Umbilical cord (tissue), 2 donors: ENCODE data around the gene MAGEL2. TPM values are rescaled to one million over a fixed set of nuclear protein-coding genes. Genes with fewer than 3 reads are reported as not detected.
A peak's percentile ranks its signal among the peaks of the same experiment; 100 is the strongest.

Experiments
- DNase-seq: peaks from one replicate; pipeline ENCODE4 v3.0.0-alpha.2; 2015; ENCODE audit warnings: low spot score
- total RNA-seq: library from RNA; depleted of rRNA; stranded (reverse); fragments of >200 nt; gene quantifications from one replicate; pipeline ENCODE4 v1.2.3, GENCODE V29; 2014; ENCODE audit warnings: low replicate concordance; ENCODE audit not compliant: insufficient read depth

MAGEL2 gene
- total RNA-seq, result 8.2 TPM

GRCh38 chr15:23647421-23648370, at the start of gene MAGEL2:
Gene MAGEL2 (minus strand): TSS chr15:23647867. CDS start chr15:23647742, 125 bp downstream.
- peak; percentile 76 for DNase-seq

GRCh38 chr15:23695282-23695681, 47.6 kb upstream of the MAGEL2 start:
- no peak for DNase-seq

- DNase-seq, result no peak
These were observed 46.9 kb upstream of the MAGEL2 start for GRCh38 chr15:23694592-23694991.

GRCh38 chr15:23690450-23690852, 42.8 kb upstream of the MAGEL2 start:
- peak; percentile 97 for DNase-seq

GRCh38 chr15:23690015-23690414, 42.3 kb upstream of the MAGEL2 start:
- no peak for DNase-seq

- DNase-seq, result peak; percentile 68
These were observed 39.4 kb upstream of the MAGEL2 start, which contains the start of gene NDN for GRCh38 chr15:23687143-23687470. Gene NDN (minus strand): TSS chr15:23687305. CDS start chr15:23687217, 88 bp downstream.

GRCh38 chr15:23686466-23687142, 38.9 kb upstream of the MAGEL2 start:
- DNase-seq, result no peak

GRCh38 chr15:23671481-23671880, 23.8 kb upstream of the MAGEL2 start:
- no peak for DNase-seq

- DNase-seq, result no peak
These were observed 23.3 kb upstream of the MAGEL2 start for GRCh38 chr15:23670970-23671369.

- DNase-seq, result no peak
These were observed 15.6 kb upstream of the MAGEL2 start for GRCh38 chr15:23663232-23663631.

- DNase-seq, result peak; percentile 47
These were observed 1.4 kb upstream of the MAGEL2 start for GRCh38 chr15:23648920-23649515.

- DNase-seq, result no peak
These were observed 719 bp downstream of the MAGEL2 start for GRCh38 chr15:23647001-23647295.

- no peak for DNase-seq
These were observed 1.3 kb downstream of the MAGEL2 start for GRCh38 chr15:23646165-23647000.

- no peak for DNase-seq
These were observed 2.1 kb downstream of the MAGEL2 start for GRCh38 chr15:23645371-23646164.

- DNase-seq, result no peak
These were observed 2.8 kb downstream of the MAGEL2 start for GRCh38 chr15:23644829-23645228.

- DNase-seq, result peak; percentile 77
These were observed 5.1 kb downstream of the MAGEL2 start for GRCh38 chr15:23642413-23643044.

GRCh38 chr15:23634181-23634580, 13.5 kb downstream of the MAGEL2 start:
- DNase-seq, result no peak

- no peak for DNase-seq
These were observed 18.3 kb downstream of the MAGEL2 start for GRCh38 chr15:23629234-23629805.

GRCh38 chr15:23628612-23629233, 18.9 kb downstream of the MAGEL2 start:
- no peak for DNase-seq
